ENCODE data around the gene TMIGD3.

The TMIGD3 gene

GRCh38 chr1:111486431-111486830 lies 17.0 kb downstream of the TMIGD3 start:
- DNase-seq (ENCODE audit: low read depth) = no peak
- H3K4me3 ChIP-seq (ENCODE audit: low read depth, low read length) = no peak overlapping the region
- no peak for TF ChIP-seq CTCF (conservative IDR thresholded peaks at IDR 0.05; ENCODE audit: low read depth, low read length)

- no peak for DNase-seq (ENCODE audit: low read depth)
- TF ChIP-seq CTCF (conservative IDR thresholded peaks at IDR 0.05; ENCODE audit: low read depth, low read length) = no peak
Measured at GRCh38 chr1:111484391-111485026, 18.9 kb downstream of the TMIGD3 start.

GRCh38 chr1:111483876-111484275 lies 19.6 kb downstream of the TMIGD3 start:
- H3K4me3 ChIP-seq (ENCODE audit: low read depth, low read length) = no peak overlapping the region
- no peak for DNase-seq (ENCODE audit: low read depth)
- no peak for TF ChIP-seq CTCF (conservative IDR thresholded peaks at IDR 0.05; ENCODE audit: low read depth, low read length)

More at GRCh38 chr1:111484391-111485026, 18.9 kb downstream of the TMIGD3 start:
- H3K4me3 ChIP-seq (ENCODE audit: low read depth, low read length) = no peak overlapping the region

- DNase-seq (ENCODE audit: low read depth) = no peak
- TF ChIP-seq CTCF (conservative IDR thresholded peaks at IDR 0.05; ENCODE audit: low read depth, low read length) = no peak
Measured at GRCh38 chr1:111483166-111483565, 20.3 kb downstream of the TMIGD3 start.

GRCh38 chr1:111481387-111482221 lies 21.8 kb downstream of the TMIGD3 start:
- peak; percentile 71 for DNase-seq (ENCODE audit: low read depth)
- no peak overlapping the region for H3K4me3 ChIP-seq (ENCODE audit: low read depth, low read length)
- peak; percentile 79 for TF ChIP-seq CTCF (conservative IDR thresholded peaks at IDR 0.05; ENCODE audit: low read depth, low read length)

More at GRCh38 chr1:111483166-111483565, 20.3 kb downstream of the TMIGD3 start:
- H3K4me3 ChIP-seq (ENCODE audit: low read depth, low read length) = no peak overlapping the region

DNA sequence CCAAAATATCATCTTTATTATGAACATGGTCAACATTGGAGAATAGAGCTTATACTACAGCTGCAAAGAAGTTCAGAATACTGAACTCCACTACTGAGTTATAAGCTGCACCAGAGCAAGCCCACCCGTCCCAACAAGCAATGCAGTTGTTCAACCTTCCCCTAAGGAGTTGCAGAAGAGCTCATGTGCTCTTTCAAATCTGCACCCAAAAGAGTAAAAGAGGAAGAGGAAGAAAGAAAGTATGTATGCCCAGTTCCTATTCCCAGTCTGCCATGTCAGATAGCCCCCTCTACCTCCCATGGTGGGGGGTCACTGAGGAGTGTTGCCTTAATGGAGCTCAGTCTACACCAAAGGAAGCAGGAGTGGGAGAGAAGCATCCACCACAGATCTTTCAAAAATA lies 22.8 kb downstream of the TMIGD3 start:
- no peak for DNase-seq (ENCODE audit: low read depth)
- TF ChIP-seq CTCF (conservative IDR thresholded peaks at IDR 0.05; ENCODE audit: low read depth, low read length) = no peak
- no peak overlapping the region for H3K4me3 ChIP-seq (ENCODE audit: low read depth, low read length)
